Vagina (tissue), 2 donors: ENCODE measurements around the gene RAPGEF6. TPM values are rescaled to one million over a fixed set of nuclear protein-coding genes. Genes with fewer than 3 reads are reported as not detected.

Experiments
- DNase-seq, 2 donors: peaks; one replicate each; pipeline ENCODE4 v3.0.0-alpha.2; 2017; ENCODE audit errors: extremely low spot score in 2 of 2
- H3K27ac ChIP-seq: fragments of 200-600 bp; sonication (generic); one replicate; pipeline ENCODE4 v1.5.1; 2019
- H3K27me3 ChIP-seq: fragments of 200-600 bp; sonication (generic); one replicate; pipeline ENCODE4 v1.5.1; 2019
- H3K36me3 ChIP-seq, 2 donors: fragments of 200-600 bp; sonication (generic); one replicate each; pipeline ENCODE4 v1.5.1; 2017 to 2019
- H3K4me1 ChIP-seq: fragments of 200-600 bp; sonication (generic); one replicate; pipeline ENCODE4 v1.5.1; 2019
- H3K4me3 ChIP-seq, 2 donors: fragments of 200-600 bp; sonication (generic); 1 replicate in 1 of 2; 2 replicates in 1 of 2; pipeline ENCODE4 v1.5.1; 2016 to 2019
- H3K9me3 ChIP-seq: fragments of 200-600 bp; sonication (generic); one replicate; pipeline ENCODE4 v1.5.1; 2019
- POLR2A ChIP-seq, 2 donors: fragments of 450-650 bp; IDR thresholded peaks; one replicate each; pipeline ENCODE4 v1.6.1; 2017; ENCODE audit warnings: antibody characterized with exemption in 2 of 2, mild to moderate bottlenecking in 2 of 2, moderate library complexity in 2 of 2
- POLR2AphosphoS5 ChIP-seq, 2 donors: sonication (generic); formaldehyde crosslinking; IDR thresholded peaks; one replicate each; pipeline ENCODE4 v1.9.0; 2017; ENCODE audit warnings: antibody characterized with exemption in 2 of 2, mild to moderate bottlenecking in 2 of 2, low read depth in 1 of 2; ENCODE audit not compliant: insufficient read depth in 1 of 2
- intact Hi-C: fragments of 100-400 bp; cut with DNase I; formaldehyde crosslinking; loops from one replicate; pipeline ENCODE4 v1.15.1; 2023
- total RNA-seq: library from RNA; depleted of rRNA; stranded (reverse); fragments of >200 nt; gene quantifications from one replicate; pipeline ENCODE4 v1.2.3, GENCODE V29; 2016
- TF ChIP-seq, protein P1 (sequence below), 3 experiments: fragments of 450-650 bp in 2 of 3; fragments of 200-600 bp in 1 of 3; sonication (generic) in 1 of 3; IDR thresholded peaks; one replicate each; pipeline ENCODE4 v1.5.1; 2017 to 2019; ENCODE audit warnings: antibody characterized with exemption in 3 of 3, mild to moderate bottlenecking in 2 of 3, moderate library complexity in 2 of 3

Gene RAPGEF6
- total RNA-seq, 1 donor from 2014 or later: 19.2 TPM

DNA sequence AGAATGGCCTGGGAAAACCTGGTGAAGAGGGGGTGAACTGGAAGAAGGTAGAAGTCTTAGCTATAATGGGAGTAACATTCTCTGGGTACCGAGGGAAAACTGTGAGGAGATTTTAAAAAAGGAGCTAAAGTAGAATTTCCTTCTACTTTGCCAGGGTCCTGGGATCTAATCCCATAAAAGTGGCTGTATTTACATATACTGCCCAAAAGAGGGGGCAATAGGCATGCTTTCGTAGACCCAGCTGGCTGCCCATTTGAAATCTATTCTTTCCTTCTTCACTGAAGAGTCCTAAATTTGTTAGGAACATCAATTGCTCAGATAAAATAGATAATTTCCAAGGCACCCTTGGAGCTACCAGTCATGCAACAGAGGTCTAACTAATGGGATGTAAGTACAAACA lies 212.0 kb downstream of the RAPGEF6 start:
- no peaks in the 10 kb centered on the region for H3K9me3 ChIP-seq
- TF ChIP-seq, protein P1, sequence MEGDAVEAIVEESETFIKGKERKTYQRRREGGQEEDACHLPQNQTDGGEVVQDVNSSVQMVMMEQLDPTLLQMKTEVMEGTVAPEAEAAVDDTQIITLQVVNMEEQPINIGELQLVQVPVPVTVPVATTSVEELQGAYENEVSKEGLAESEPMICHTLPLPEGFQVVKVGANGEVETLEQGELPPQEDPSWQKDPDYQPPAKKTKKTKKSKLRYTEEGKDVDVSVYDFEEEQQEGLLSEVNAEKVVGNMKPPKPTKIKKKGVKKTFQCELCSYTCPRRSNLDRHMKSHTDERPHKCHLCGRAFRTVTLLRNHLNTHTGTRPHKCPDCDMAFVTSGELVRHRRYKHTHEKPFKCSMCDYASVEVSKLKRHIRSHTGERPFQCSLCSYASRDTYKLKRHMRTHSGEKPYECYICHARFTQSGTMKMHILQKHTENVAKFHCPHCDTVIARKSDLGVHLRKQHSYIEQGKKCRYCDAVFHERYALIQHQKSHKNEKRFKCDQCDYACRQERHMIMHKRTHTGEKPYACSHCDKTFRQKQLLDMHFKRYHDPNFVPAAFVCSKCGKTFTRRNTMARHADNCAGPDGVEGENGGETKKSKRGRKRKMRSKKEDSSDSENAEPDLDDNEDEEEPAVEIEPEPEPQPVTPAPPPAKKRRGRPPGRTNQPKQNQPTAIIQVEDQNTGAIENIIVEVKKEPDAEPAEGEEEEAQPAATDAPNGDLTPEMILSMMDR (IDR thresholded peaks at IDR 0.05): no peak
- TF ChIP-seq POLR2A (IDR thresholded peaks at IDR 0.05): no peak
- no peak for TF ChIP-seq POLR2AphosphoS5 (IDR thresholded peaks at IDR 0.05; ENCODE audit: insufficient read depth in 1 of 2, low read depth in 1 of 2)
- H3K36me3 ChIP-seq: peaks cover 0 to 2% of the 10 kb centered on the region in 2 donors
- DNase-seq: no peak
- intact Hi-C loops: no loop called here
- H3K27ac ChIP-seq: no peak overlapping the region
- H3K4me1 ChIP-seq: no peaks in the 10 kb centered on the region
- no peak overlapping the region for H3K4me3 ChIP-seq
- no peaks in the 10 kb centered on the region for H3K27me3 ChIP-seq

DNA sequence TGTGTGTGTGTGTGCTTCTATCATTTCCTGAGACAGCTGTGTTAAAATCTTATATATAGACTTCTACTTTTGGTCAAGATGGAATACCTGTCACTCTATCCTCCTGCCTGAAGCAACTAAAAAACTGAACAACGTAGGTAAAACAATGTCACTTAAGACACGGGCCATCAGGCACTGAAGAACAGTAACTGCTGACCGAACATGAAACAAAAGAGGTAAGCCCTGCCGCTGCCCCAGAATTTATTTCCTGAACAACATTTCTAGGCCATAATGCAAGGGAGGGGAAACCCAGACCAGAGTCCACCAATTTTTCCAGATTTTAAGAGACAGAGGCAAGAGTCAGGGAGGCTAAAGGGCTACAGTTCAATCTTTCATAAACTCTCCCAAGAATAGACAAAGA lies 215.2 kb downstream of the RAPGEF6 start:
- Histone ChIP-seq H3K36me3 (no peaks in the 10 kb centered on the region), H3K27me3 (no peaks in the 10 kb centered on the region), H3K9me3 (no peaks in the 10 kb centered on the region), H3K4me1 (no peaks in the 10 kb centered on the region), H3K4me3 (no peak overlapping the region), H3K27ac (no peak overlapping the region)
- DNase-seq: no peak
- intact Hi-C loops: no loop called here
- TF ChIP-seq POLR2A (IDR thresholded peaks at IDR 0.05) (no peak), POLR2AphosphoS5 (IDR thresholded peaks at IDR 0.05; ENCODE audit: insufficient read depth in 1 of 2, low read depth in 1 of 2) (no peak)
- TF ChIP-seq, protein P1 (IDR thresholded peaks at IDR 0.05): no peak

DNA sequence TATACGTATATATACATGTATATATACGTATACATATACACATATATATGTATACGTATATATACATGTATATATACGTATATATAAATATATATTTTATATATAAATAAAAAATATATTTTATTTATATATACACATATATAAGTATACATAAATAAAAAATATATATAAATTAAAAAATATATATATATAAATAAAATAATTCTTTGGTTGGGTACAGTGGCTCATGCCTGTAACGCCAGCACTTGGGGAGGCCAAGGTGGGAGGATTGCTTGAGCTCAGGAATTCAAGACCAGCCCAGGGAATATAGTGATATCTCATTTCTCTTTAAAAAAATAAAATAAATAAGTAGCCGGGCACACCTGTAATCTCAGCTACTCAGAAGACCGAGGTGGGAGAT lies 216.2 kb downstream of the RAPGEF6 start:
- Histone ChIP-seq H3K27me3 (no peaks in the 10 kb centered on the region), H3K4me3 (no peak overlapping the region), H3K27ac (no peak overlapping the region), H3K9me3 (no peaks in the 10 kb centered on the region), H3K36me3 (no peaks in the 10 kb centered on the region), H3K4me1 (no peaks in the 10 kb centered on the region)
- TF ChIP-seq POLR2AphosphoS5 (IDR thresholded peaks at IDR 0.05; ENCODE audit: insufficient read depth in 1 of 2, low read depth in 1 of 2): no peak
- TF ChIP-seq, protein P1 (IDR thresholded peaks at IDR 0.05): no peak
- intact Hi-C loops: no loop called here
- no peak for DNase-seq

DNA sequence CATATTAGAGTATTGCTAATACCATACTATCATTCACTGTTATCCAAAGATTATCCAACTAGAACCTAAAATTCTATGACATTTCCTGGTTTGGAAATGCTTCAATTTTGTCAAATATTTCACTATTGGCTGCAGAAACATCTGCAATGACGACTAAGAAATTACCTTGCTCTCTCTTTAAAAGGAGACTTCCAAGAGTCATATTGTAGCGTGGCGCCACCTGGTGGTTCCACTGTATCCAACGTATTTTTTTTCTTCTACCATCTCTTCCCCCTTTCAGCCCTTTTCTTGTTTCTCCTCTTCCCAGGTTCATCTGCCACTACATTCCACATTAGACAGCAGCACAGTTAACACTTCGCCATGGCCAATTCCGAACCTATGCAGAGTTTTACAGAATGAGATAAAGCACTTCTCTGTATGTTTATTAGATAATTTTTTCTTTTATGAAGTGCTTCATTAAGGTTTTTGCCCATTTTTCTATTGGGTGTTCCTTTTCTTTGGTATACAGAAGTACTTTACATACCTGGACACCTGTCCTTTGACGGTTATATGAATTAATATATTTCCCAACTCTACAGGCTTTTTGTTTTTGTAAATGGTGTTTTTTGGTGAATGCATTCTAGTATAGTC lies 217.7 kb downstream of the RAPGEF6 start:
- intact Hi-C loops: no loop called here
- no peak for DNase-seq
- no peaks in the 10 kb centered on the region for H3K36me3 ChIP-seq
- no peak overlapping the region for H3K4me3 ChIP-seq
- TF ChIP-seq POLR2A (IDR thresholded peaks at IDR 0.05): no peak
- TF ChIP-seq, protein P1 (IDR thresholded peaks at IDR 0.05): peak; percentile 58 to 86 (median 62)
- TF ChIP-seq POLR2AphosphoS5 (IDR thresholded peaks at IDR 0.05; ENCODE audit: insufficient read depth in 1 of 2, low read depth in 1 of 2): peak in 1 of 2 donors; percentile 13
- H3K27me3 ChIP-seq: no peaks in the 10 kb centered on the region
- no peak overlapping the region for H3K27ac ChIP-seq
- H3K9me3 ChIP-seq: no peaks in the 10 kb centered on the region
- H3K4me1 ChIP-seq: no peaks in the 10 kb centered on the region

DNA sequence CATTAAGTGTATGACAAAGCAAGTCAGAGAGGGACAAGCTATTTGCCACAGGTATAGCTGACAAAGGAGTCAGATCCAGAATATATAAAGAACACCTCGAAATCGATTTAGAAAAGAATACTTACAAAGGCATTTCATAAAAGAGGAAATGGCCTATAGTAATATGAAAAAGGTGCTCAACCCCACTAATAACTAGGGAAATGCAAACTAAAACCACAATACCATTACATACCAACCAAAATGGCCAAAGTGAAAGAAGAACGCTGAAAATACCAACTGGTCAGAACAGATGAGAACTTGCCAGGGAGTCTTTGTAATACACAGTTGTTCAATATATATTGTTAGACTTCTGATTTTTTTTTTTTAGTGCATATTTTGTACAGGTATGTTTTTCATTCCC lies 218.3 kb downstream of the RAPGEF6 start:
- Histone ChIP-seq H3K4me1 (no peaks in the 10 kb centered on the region), H3K9me3 (no peaks in the 10 kb centered on the region), H3K27ac (no peak overlapping the region), H3K36me3 (no peaks in the 10 kb centered on the region), H3K27me3 (no peaks in the 10 kb centered on the region), H3K4me3 (no peak overlapping the region)
- intact Hi-C loops: no loop called here
- no peak for DNase-seq
- TF ChIP-seq, protein P1 (IDR thresholded peaks at IDR 0.05): no peak
- no peak for TF ChIP-seq POLR2A (IDR thresholded peaks at IDR 0.05)
- TF ChIP-seq POLR2AphosphoS5 (IDR thresholded peaks at IDR 0.05; ENCODE audit: insufficient read depth in 1 of 2, low read depth in 1 of 2): no peak
